ENCODE measurements around the gene ZNF827. TPM values are rescaled to one million over a fixed set of nuclear protein-coding genes. Genes with fewer than 3 reads are reported as not detected.

Gene ZNF827
- total and polyA plus RNA-seq, 5 experiments from 2014 or later, result 3.7 to 41.4 (median 9.0) TPM

DNA sequence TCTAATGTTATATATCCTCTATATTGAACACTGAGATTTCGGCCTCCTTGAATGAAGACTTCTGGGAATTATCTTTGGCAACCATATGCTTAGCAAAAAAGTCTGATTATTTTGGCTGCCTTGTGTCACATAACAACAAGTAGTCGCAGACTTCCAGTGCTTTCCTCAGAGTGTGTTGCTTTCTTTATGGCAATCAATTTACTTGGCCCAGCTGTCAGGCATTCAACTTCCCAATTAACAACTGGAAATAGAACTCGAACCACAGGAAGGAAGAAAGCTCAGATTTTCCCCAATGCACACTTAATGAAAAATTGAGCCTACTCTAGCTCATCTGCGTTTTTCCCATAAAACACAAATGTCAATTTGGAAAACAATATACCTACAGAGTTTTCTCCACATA, 71.6 kb downstream of the ZNF827 start:
- Mint-ChIP-seq H3K9me3 (no peaks in the 10 kb centered on the region), H3K36me3 (peaks cover 0 to 48% (median 6%) of the 10 kb centered on the region in 3 donors), H3K4me3 (no peak overlapping the region), H3K4me1 (peaks cover 13 to 45% (median 27%) of the 10 kb centered on the region in 4 donors), H3K27ac (no peak overlapping the region), H3K27me3 (no peaks in the 10 kb centered on the region)
- ATAC-seq (no peak), DNase-seq (no peak)
- POLR2A ChIA-PET, result no interaction called here

DNA sequence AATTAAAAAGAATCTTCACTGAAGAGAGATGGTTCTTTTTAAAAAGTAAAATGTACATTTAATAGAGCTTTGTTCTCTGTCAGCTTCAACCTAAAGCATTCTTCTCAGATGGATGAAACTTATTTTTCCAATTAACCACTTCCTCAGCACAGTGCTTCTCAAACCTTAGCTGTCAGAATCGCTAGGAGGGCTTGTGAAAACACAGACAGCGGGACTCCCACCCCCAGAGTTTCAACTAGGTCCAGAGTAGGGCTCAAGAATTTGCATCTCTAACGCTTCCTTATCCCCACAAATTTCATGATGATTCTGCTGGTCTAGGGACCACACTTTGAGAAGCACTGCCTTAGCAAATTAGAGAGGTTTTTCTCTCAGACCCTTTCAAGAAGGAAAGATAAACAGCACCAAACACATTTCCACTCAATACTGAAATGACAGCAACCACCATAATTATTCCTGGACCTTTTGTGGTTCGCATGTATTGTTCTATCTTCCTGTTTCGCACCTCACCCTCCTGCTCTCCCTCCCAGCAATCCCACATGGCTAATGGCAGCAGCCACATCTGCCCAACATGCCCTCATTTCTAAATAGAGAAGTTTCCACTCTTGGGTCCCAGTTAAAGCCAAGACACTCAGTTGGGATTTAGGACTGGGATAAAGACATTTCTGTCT, 73.2 kb downstream of the ZNF827 start:
- H3K27ac Mint-ChIP-seq, result peak overlapping the region in 4 of 10 donors; percentile 19 to 75 (median 46)
- ATAC-seq, result no peak
- H3K9me3 Mint-ChIP-seq, result no peaks in the 10 kb centered on the region
- no peaks in the 10 kb centered on the region for H3K27me3 Mint-ChIP-seq
- H3K36me3 Mint-ChIP-seq, result peaks cover 0 to 61% (median 7%) of the 10 kb centered on the region in 3 donors
- H3K4me3 Mint-ChIP-seq, result no peak overlapping the region
- DNase-seq, result no peak
- peaks cover 11 to 30% (median 17%) of the 10 kb centered on the region in 4 donors for H3K4me1 Mint-ChIP-seq
- POLR2A ChIA-PET, result no interaction called here

DNA sequence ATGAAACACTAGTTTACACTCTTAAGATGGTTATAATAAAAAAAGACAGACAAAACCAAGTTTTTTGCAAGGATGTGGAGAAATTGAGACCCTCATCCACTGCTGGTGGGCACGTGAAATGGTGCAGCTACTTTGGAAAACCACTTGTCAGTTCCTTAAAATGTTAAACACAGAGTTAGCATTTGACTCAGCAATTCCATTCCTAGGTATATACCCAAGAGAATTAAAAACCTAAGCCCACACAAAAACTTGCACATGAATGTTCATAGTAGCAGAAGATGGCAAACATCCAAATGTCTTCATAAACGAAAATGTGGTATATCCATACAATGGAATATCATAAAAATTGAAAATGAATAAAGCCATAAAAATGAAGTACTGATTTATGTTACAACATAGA, 75.4 kb downstream of the ZNF827 start:
- peaks cover 5 to 13% (median 10%) of the 10 kb centered on the region in 4 donors for H3K4me1 Mint-ChIP-seq
- DNase-seq (no peak), ATAC-seq (no peak)
- POLR2A ChIA-PET, result no interaction called here
- H3K9me3 Mint-ChIP-seq, result no peaks in the 10 kb centered on the region
- peak overlapping the region in 1 of 10 donors; percentile 22 for H3K27ac Mint-ChIP-seq
- no peaks in the 10 kb centered on the region for H3K27me3 Mint-ChIP-seq
- no peak overlapping the region for H3K4me3 Mint-ChIP-seq
- H3K36me3 Mint-ChIP-seq, result peaks cover 9 to 67% (median 15%) of the 10 kb centered on the region in 3 donors

DNA sequence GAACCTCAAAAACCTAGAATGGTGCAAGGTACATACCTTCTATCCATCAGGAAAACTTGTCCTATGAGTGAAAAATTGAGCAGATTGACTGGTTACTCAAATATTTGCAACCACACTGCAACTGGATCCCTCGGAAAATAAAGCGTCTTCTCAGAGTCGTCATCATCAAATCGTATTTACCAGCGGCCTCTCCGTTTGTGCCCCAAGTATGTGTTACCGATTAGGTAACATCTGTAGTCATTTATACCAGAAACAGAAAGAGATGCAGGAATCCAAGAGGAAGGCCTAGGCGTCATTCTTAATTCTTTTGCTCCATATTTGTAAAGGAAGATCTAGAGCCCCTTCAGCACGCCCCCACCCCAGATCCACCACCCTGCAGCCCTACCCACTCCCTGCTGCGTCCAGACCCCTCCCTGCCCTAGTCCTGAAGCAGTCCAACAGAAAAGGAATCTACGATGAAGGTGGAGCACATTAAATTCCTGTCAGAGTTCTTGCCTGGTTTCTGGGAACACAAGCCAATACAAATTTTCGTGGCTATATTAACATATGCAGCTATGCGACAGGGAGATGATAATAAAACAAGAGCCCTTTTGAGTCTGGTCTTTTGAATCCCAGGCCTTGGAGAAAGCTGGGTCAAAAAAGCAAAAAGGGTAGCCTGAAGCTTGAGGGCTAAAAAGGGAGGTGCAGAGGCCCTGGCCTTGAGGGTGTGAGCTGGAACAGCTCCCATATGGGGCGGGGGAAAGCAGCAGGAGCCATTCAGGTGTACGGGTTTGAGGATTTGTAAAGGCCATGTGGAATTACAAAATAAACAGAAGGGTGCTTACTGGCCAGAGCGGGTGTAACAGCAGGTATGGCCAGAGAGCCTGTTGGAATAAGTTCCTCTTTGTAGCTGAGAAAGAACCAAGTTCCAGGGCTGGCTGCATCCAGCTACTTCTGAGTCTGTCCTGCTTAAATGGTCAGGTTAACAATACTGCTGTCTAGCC, 77.0 kb downstream of the ZNF827 start:
- H3K4me3 Mint-ChIP-seq, result no peak overlapping the region
- no peaks in the 10 kb centered on the region for H3K27me3 Mint-ChIP-seq
- H3K36me3 Mint-ChIP-seq, result peaks cover 9 to 66% (median 19%) of the 10 kb centered on the region in 3 donors
- POLR2A ChIA-PET, result no interaction called here
- no peaks in the 10 kb centered on the region for H3K9me3 Mint-ChIP-seq
- no peak for DNase-seq
- H3K27ac Mint-ChIP-seq, result no peak overlapping the region
- no peak for ATAC-seq
- H3K4me1 Mint-ChIP-seq, result peaks cover 5 to 12% (median 10%) of the 10 kb centered on the region in 4 donors

DNA sequence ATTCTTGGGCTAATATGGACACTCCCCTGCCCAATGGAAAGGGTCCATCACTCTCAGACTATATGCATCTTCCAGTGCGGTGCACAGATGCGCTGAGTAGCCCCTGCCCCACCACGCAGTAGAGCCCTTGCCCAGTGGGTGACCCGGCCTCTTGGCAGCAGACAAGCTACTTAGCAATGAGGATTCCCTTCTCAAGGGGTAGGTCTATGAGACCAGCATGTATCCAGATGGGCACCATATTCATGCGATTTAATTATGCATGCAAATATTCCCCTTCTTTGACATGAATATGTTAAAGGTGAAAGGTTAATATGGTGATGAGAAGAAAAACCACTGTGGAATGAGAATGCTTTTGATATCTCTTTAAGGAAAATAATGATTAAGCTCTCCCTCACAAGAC, 77.7 kb downstream of the ZNF827 start:
- DNase-seq (no peak), ATAC-seq (no peak)
- H3K36me3 Mint-ChIP-seq, result peaks cover 9 to 65% (median 19%) of the 10 kb centered on the region in 3 donors
- no peaks in the 10 kb centered on the region for H3K27me3 Mint-ChIP-seq
- no peaks in the 10 kb centered on the region for H3K9me3 Mint-ChIP-seq
- POLR2A ChIA-PET, result no interaction called here
- H3K4me3 Mint-ChIP-seq, result no peak overlapping the region
- no peak overlapping the region for H3K27ac Mint-ChIP-seq
- peaks cover 4 to 8% (median 6%) of the 10 kb centered on the region in 4 donors for H3K4me1 Mint-ChIP-seq

DNA sequence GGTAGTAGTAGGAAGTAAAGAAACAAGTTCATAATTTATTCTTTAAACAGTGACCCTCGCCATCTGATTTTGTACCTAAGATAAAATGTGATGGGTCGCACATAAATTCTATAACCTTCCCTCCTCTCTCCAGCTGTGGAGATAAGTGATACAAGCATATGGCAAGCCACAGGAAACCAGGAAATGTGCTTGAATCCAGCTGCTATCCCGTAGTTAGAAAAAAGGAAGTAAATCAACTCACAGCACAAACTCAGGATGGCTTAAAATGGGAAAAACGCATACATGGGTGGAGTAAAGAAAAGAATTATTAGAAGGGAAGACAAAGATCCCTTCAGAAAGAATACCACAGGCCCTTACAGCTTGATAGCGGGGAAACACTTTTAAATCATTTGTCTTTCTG, 78.2 kb downstream of the ZNF827 start:
- H3K4me1 Mint-ChIP-seq, result peaks cover under 1 to 6% (median 3%) of the 10 kb centered on the region in 4 donors
- POLR2A ChIA-PET, result no interaction called here
- H3K4me3 Mint-ChIP-seq, result no peak overlapping the region
- no peak for DNase-seq
- ATAC-seq, result no peak
- H3K27ac Mint-ChIP-seq, result no peak overlapping the region
- H3K27me3 Mint-ChIP-seq, result no peaks in the 10 kb centered on the region
- H3K9me3 Mint-ChIP-seq, result no peaks in the 10 kb centered on the region
- H3K36me3 Mint-ChIP-seq, result peaks cover 9 to 68% (median 21%) of the 10 kb centered on the region in 3 donors

DNA sequence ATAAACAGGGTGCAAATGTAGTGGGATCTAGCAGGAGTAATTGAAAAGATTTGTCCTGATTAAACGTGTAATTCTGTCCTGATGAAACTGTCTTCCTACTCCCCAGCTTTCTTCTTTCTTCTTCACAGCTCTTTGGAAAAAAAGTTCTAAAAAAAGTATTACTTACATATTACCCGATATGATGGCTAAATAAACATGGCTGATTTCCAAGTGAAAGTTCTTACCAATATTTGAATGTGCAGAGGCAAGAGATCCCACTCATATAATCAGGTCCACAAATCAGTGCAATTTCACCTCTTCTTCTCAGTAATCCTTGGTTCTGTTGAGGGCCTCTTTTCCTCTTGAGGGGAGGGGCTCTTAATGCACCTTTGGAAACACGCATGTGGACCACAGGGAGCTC, 78.7 kb downstream of the ZNF827 start:
- Mint-ChIP-seq H3K27me3 (no peaks in the 10 kb centered on the region), H3K4me1 (peaks cover 0 to 6% (median under 1%) of the 10 kb centered on the region in 4 donors)
- POLR2A ChIA-PET, result no interaction called here

DNA sequence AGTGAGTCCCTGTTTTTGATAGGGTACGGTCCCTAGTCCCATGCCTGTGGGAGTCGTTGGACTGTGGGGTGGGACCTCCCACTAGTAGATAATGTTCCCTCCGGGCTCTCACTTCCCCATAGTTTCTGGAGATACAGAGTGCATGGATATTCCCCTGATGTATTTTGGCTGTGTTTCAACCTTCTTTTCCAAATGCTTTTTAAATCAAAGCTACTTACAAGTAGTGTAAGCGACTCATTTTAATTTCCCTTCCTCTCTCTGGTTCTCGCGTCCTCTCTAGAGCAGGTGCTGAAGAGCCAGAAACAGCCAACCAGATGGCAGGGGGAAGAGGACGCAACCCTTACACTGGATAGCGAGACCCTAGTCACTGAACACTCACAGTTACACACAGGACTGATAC, 79.2 kb downstream of the ZNF827 start:
- Mint-ChIP-seq H3K27ac (no peak overlapping the region), H3K9me3 (no peaks in the 10 kb centered on the region), H3K27me3 (no peaks in the 10 kb centered on the region), H3K36me3 (peaks cover 9 to 75% (median 21%) of the 10 kb centered on the region in 3 donors), H3K4me3 (no peak overlapping the region), H3K4me1 (peaks cover 0 to 11% (median 4%) of the 10 kb centered on the region in 4 donors)
- POLR2A ChIA-PET, result no interaction called here
- DNase-seq (no peak), ATAC-seq (no peak)

More for the DNA sequence above, 78.7 kb downstream of the ZNF827 start:
- ATAC-seq (no peak), DNase-seq (no peak)
- Mint-ChIP-seq H3K9me3 (no peaks in the 10 kb centered on the region), H3K36me3 (peaks cover 9 to 71% (median 21%) of the 10 kb centered on the region in 3 donors), H3K4me3 (no peak overlapping the region), H3K27ac (peak overlapping the region in 2 of 10 donors; percentile 0 to 54)

DNA sequence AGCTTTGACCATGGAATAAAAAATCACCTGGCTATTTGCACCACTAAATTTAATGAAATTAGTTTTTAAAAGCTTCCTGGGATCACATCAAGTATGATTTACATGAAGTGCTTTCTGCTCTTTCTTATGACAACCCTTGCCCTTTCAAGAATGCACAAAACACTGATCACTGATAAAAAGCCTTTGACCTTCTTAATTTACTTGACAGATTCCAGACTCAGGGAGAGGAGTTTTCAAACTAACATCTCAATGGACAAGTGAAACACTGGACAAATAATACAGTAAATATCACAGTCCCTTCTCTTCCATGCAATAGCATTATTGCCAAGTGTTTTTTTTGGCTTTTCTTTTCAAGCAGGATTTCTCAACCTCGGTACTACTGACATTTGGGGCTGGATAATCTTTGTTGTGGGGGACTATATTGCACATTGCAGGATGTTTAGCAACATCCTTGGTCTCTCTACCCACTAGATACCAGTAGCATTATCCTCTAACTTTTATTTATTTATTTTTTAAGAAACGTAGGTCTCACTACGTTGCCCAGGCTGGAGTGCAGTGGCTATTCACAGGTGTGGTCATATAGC, 86.3 kb downstream of the ZNF827 start:
- no peak for ATAC-seq
- H3K4me1 Mint-ChIP-seq, result peaks cover 3 to 24% (median 16%) of the 10 kb centered on the region in 4 donors
- no peak overlapping the region for H3K4me3 Mint-ChIP-seq
- no peaks in the 10 kb centered on the region for H3K27me3 Mint-ChIP-seq
- H3K27ac Mint-ChIP-seq, result peak overlapping the region in 7 of 10 donors; percentile 26 to 87 (median 60)
- H3K36me3 Mint-ChIP-seq, result peaks cover 0 to 64% (median 15%) of the 10 kb centered on the region in 3 donors
- POLR2A ChIA-PET, result no interaction called here
- no peak for DNase-seq
- H3K9me3 Mint-ChIP-seq, result no peaks in the 10 kb centered on the region

DNA sequence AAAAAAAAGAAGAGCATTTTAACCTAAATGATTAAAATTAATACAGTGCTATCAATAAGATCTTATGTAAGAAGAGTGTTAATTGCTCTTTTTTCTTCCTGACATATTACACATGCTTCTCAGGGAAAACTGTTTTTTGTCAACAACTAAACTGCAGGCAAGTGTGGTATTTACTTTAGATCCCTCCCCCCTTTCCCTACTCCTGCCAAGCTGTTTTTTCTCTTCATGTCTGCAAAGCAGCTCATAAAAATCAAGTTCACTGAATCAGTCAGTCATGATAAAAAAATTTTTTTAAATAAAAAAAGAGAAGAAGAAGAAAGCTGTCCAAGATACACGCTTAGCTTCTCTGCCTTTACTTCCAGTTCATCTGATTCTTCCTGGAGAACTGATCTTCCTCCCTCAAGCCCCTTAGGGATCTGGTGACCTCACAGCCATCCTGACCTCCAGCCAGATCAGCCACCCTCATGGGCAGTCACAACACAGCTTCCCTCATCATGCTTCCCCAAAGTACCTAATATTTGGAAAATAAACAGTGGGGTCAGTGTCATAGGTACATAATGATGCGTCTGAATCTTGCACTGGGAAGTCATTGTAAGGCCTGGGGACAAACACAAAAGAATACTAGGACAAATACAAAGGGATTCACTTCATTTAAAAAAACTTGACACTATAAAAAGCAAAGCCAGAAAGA, 87.0 kb downstream of the ZNF827 start:
- no peak overlapping the region for H3K4me3 Mint-ChIP-seq
- POLR2A ChIA-PET, result no interaction called here
- no peak for ATAC-seq

DNA sequence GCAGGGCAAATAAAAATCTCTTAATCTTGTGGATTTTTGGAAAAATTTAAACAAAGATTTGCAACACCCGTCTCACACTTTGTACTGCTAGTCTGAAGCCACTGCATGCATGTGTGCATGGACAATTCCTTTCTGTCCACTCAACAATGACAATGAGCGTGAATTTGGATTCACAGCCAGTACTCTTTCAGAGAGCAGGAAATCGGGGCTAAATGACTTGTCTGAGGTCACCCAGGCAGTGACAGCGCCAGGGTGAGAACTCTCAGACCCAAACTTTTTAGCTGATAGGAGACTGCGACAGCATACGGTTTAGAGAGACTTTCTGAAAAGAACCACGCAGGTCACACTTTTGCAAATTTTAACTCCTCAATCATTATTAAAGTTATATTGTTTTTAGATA, 90.9 kb downstream of the ZNF827 start:
- Mint-ChIP-seq H3K27ac (peak overlapping the region in 4 of 10 donors; percentile 21 to 69 (median 38)), H3K4me3 (no peak overlapping the region), H3K27me3 (no peaks in the 10 kb centered on the region), H3K9me3 (no peaks in the 10 kb centered on the region), H3K4me1 (peaks cover 14 to 38% (median 25%) of the 10 kb centered on the region in 4 donors), H3K36me3 (peaks cover 0 to 68% (median 17%) of the 10 kb centered on the region in 3 donors)
- POLR2A ChIA-PET, result no interaction called here
- no peak for DNase-seq
- no peak for ATAC-seq

More for the DNA sequence above, 87.0 kb downstream of the ZNF827 start:
- H3K27ac Mint-ChIP-seq, result peak overlapping the region in 8 of 10 donors; percentile 26 to 87 (median 63)
- no peaks in the 10 kb centered on the region for H3K27me3 Mint-ChIP-seq
- peaks cover 0 to 62% (median 11%) of the 10 kb centered on the region in 3 donors for H3K36me3 Mint-ChIP-seq
- DNase-seq, result no peak
- peaks cover 3 to 24% (median 15%) of the 10 kb centered on the region in 4 donors for H3K4me1 Mint-ChIP-seq
- no peaks in the 10 kb centered on the region for H3K9me3 Mint-ChIP-seq

DNA sequence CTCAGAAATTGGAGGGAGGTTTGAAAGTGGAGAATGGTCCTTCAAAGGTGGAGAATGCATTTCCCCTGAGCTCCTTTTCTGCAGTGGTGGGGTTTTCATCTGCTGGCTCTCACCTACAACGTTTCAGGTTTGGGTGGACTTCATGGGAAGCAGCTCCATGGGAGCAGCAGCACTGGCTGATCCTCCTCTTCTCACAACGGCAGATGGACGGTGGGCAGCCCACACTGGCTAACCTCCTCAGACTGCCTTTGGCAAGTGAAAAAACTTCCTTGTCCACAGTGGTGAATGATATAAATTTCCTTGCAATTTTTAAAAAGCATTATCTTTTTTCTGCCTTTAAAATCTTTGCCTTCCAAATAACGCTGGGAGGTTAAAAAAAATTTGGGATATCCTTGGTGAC, 93.5 kb downstream of the ZNF827 start:
- H3K27ac Mint-ChIP-seq, result peak overlapping the region in 6 of 10 donors; percentile 1 to 57 (median 44)
- POLR2A ChIA-PET, result no interaction called here

More for the DNA sequence above, 93.5 kb downstream of the ZNF827 start:
- Mint-ChIP-seq H3K4me1 (peaks cover 9 to 26% (median 26%) of the 10 kb centered on the region in 4 donors), H3K36me3 (peaks cover 0 to 74% (median 21%) of the 10 kb centered on the region in 3 donors), H3K9me3 (no peaks in the 10 kb centered on the region), H3K4me3 (no peak overlapping the region), H3K27me3 (no peaks in the 10 kb centered on the region)
- DNase-seq (no peak), ATAC-seq (no peak)
